IMR-90 (cell line): ENCODE measurements around the gene CTDSPL. TPM values are rescaled to one million over a fixed set of nuclear protein-coding genes. Genes with fewer than 3 reads are reported as not detected.

Source experiments
- ATAC-seq: fragments of 200-7000 bp; cut with Tn5 transposase; 2 replicates; pipeline ENCODE4 v1.9.1; 2020; ENCODE audit warnings: low read depth, mild to moderate bottlenecking, moderate library complexity
- BruUV-seq: library from RNA; stranded (reverse); fragments of 400-500 nt; replicated peaks from 2 replicates; lab custom pipeline; 2021; lab: Mats Ljungman, UMichigan
- CTCF ChIA-PET: fragments of 300-600 bp; formaldehyde crosslinking; extraction: SDS; loops from one replicate; lab custom pipeline; 2021; ENCODE audit warnings: antibody characterized with exemption; lab: Yijun Ruan, JAX
- POLR2A ChIA-PET: fragments of 300-600 bp; sonication (Branson Sonifier 250); formaldehyde crosslinking; loops from one replicate; lab custom pipeline; 2022; ENCODE audit warnings: antibody characterized with exemption; ENCODE audit not compliant: unreplicated experiment; lab: Charles Lee
- DNase-seq: peaks from one replicate; pipeline ENCODE4 v3.0.0; 2013
- H2AFZ ChIP-seq: replicated peaks from 2 replicates; pipeline ENCODE3; 2013; ENCODE audit warnings: low read length, mild to moderate bottlenecking; ENCODE audit not compliant: poor library complexity
- H2AK5ac ChIP-seq: 2 replicates; pipeline ENCODE4 v1.6.1; 2013; ENCODE audit warnings: low read depth, low read length, inconsistent platforms
- H2AK9ac ChIP-seq: replicated peaks from 2 replicates; pipeline ENCODE3; 2013; ENCODE audit warnings: mild to moderate bottlenecking, low read depth, low read length, moderate library complexity; ENCODE audit not compliant: poor library complexity
- H2BK120ac ChIP-seq: 2 replicates; pipeline ENCODE4 v1.6.1; 2013; ENCODE audit warnings: low read depth, low read length, inconsistent platforms
- H2BK15ac ChIP-seq: 3 replicates; pipeline ENCODE4 v1.6.1; 2013; ENCODE audit warnings: low read depth, low read length, inconsistent platforms
- H2BK20ac ChIP-seq: 2 replicates; pipeline ENCODE4 v1.6.1; 2013; ENCODE audit warnings: low read depth, mild to moderate bottlenecking, inconsistent platforms, low read length, moderate library complexity
- H2BK5ac ChIP-seq: 2 replicates; pipeline ENCODE4 v1.6.1; 2013; ENCODE audit warnings: mild to moderate bottlenecking, low read depth, low read length, inconsistent platforms; ENCODE audit not compliant: poor library complexity, severe bottlenecking
- H3K14ac ChIP-seq: replicated peaks from 2 replicates; pipeline ENCODE4 v1.6.1; 2013; ENCODE audit warnings: low read depth, low read length, inconsistent platforms
- H3K18ac ChIP-seq: 2 replicates; pipeline ENCODE4 v1.6.1; 2013; ENCODE audit warnings: low read depth, low read length, control low read depth
- H3K23ac ChIP-seq: 2 replicates; pipeline ENCODE4 v1.6.1; 2013; ENCODE audit warnings: low read depth, low read length, inconsistent platforms
- H3K27ac ChIP-seq: 2 replicates; pipeline ENCODE4 v1.5.1; 2013; ENCODE audit warnings: mild to moderate bottlenecking, control low read depth, low read length; ENCODE audit not compliant: insufficient read depth
- H3K27me3 ChIP-seq: 2 replicates; pipeline ENCODE4 v1.6.1; 2013; ENCODE audit warnings: low read length; ENCODE audit not compliant: control insufficient read depth, insufficient read depth
- H3K36me3 ChIP-seq: 2 replicates; pipeline ENCODE4 v1.6.1; 2013; ENCODE audit warnings: low read length, mixed read lengths; ENCODE audit not compliant: control insufficient read depth, insufficient read depth
- H3K4ac ChIP-seq: 2 replicates; pipeline ENCODE4 v1.6.1; 2013; ENCODE audit warnings: low read depth, low read length, inconsistent platforms
- H3K4me1 ChIP-seq: 2 replicates; pipeline ENCODE4 v1.6.1; 2013; ENCODE audit warnings: low read length, mixed read lengths; ENCODE audit not compliant: control insufficient read depth, insufficient read depth
- H3K4me2 ChIP-seq: 2 replicates; pipeline ENCODE4 v1.6.1; 2013; ENCODE audit warnings: low read depth, mild to moderate bottlenecking, control low read depth, low read length, moderate library complexity
- H3K4me3 ChIP-seq: 2 replicates; pipeline ENCODE4 v1.5.1; 2013; ENCODE audit warnings: low read depth, mild to moderate bottlenecking, control low read depth, low read length, moderate library complexity; ENCODE audit not compliant: insufficient read depth
- H3K56ac ChIP-seq: 2 replicates; pipeline ENCODE4 v1.6.1; 2013; ENCODE audit warnings: low read length, inconsistent platforms; ENCODE audit not compliant: insufficient read depth; ENCODE audit errors: extremely low read depth
- H3K79me1 ChIP-seq, 2 experiments: 2 replicates each; pipeline ENCODE4 v1.6.1; 2013; ENCODE audit warnings: low read length in 2 of 2, inconsistent platforms in 1 of 2, low read depth in 1 of 2
- H3K9ac ChIP-seq: 2 replicates; pipeline ENCODE4 v1.6.1; 2013; ENCODE audit warnings: low read depth, low read length, control low read depth
- H3K9me1 ChIP-seq: 2 replicates; pipeline ENCODE4 v1.6.1; 2013; ENCODE audit warnings: low read length, inconsistent platforms; ENCODE audit not compliant: insufficient read depth
- H3K9me3 ChIP-seq: 2 replicates; pipeline ENCODE4 v1.6.1; 2013; ENCODE audit warnings: low read length; ENCODE audit not compliant: control insufficient read depth, insufficient read depth
- H4K20me1 ChIP-seq: 2 replicates; pipeline ENCODE4 v1.6.1; 2013; ENCODE audit warnings: low read length, inconsistent platforms; ENCODE audit not compliant: insufficient read depth
- H4K5ac ChIP-seq: 2 replicates; pipeline ENCODE4 v1.6.1; 2013; ENCODE audit warnings: mild to moderate bottlenecking, low read depth, low read length, control low read depth
- H4K8ac ChIP-seq, 2 experiments: 2 replicates each; pipeline ENCODE4 v1.6.1; 2013; ENCODE audit warnings: low read depth in 2 of 2, low read length in 2 of 2, control low read depth in 1 of 2, inconsistent platforms in 1 of 2
- H4K91ac ChIP-seq: 2 replicates; pipeline ENCODE4 v1.6.1; 2013; ENCODE audit warnings: low read depth, low read length, inconsistent platforms; ENCODE audit not compliant: insufficient read depth
- CHD1 ChIP-seq: IDR thresholded peaks from 2 replicates; pipeline ENCODE4 v1.6.1; 2012; ENCODE audit warnings: low read depth, low read length, improper control_type of control experiment
- CTCF ChIP-seq: conservative IDR thresholded peaks from 2 replicates; pipeline ENCODE4 v1.5.1; 2012; ENCODE audit warnings: mild to moderate bottlenecking, low read depth, low read length, improper control_type of control experiment
- FOS ChIP-seq: fragments of 150-350 bp; IDR thresholded peaks from 2 replicates; pipeline ENCODE4 v1.6.1; 2016; ENCODE audit warnings: low read depth, low read length
- MAFK ChIP-seq: IDR thresholded peaks from 2 replicates; pipeline ENCODE4 v1.6.1; 2012; ENCODE audit warnings: low read depth, low read length, improper control_type of control experiment
- MAZ ChIP-seq: IDR thresholded peaks from 2 replicates; pipeline ENCODE4 v1.6.1; 2012; ENCODE audit warnings: low read depth, mild to moderate bottlenecking, low read length, improper control_type of control experiment, moderate library complexity, borderline replicate concordance
- MXI1 ChIP-seq: IDR thresholded peaks from 2 replicates; pipeline ENCODE4 v1.6.1; 2012; ENCODE audit warnings: low read depth, mild to moderate bottlenecking, low read length, moderate library complexity, borderline replicate concordance
- POLR2A ChIP-seq: IDR thresholded peaks from 2 replicates; pipeline ENCODE4 v1.6.1; 2012; ENCODE audit warnings: mild to moderate bottlenecking, low read depth, low read length
- RCOR1 ChIP-seq: IDR thresholded peaks from 2 replicates; pipeline ENCODE4 v1.6.1; 2012; ENCODE audit warnings: mild to moderate bottlenecking, low read length, improper control_type of control experiment; ENCODE audit not compliant: insufficient replicate concordance
- SMC3 ChIP-seq: fragments of 150-350 bp; IDR thresholded peaks from 2 replicates; pipeline ENCODE4 v1.6.1; 2016; ENCODE audit warnings: low read depth, mild to moderate bottlenecking, antibody characterized with exemption, low read length, moderate library complexity
- USF2 ChIP-seq: fragments of 150-350 bp; IDR thresholded peaks from 2 replicates; pipeline ENCODE4 v1.6.1; 2017; ENCODE audit warnings: mild to moderate bottlenecking, antibody characterized with exemption, low read length, low read depth
- WGBS, 2 experiments: methylation state at CpG; one replicate each; pipeline versions ENCODE4 v1.1.5 to v1.1.7; 2013; ENCODE audit warnings: missing lambda C conversion rate in 2 of 2; ENCODE audit not compliant: insufficient read length in 1 of 2; ENCODE audit errors: extremely low coverage in 2 of 2; 5-methylcytosine and 5-hydroxymethylcytosine counted together
- dilution Hi-C: fragments of 300-500 bp; cut with HindIII; formaldehyde crosslinking; loops from one replicate; pipeline ENCODE4 v1.14.3; 2018; ENCODE audit warnings: low sequenced_read_pairs; ENCODE audit not compliant: unreplicated experiment
- in situ Hi-C: fragments of 300-500 bp; cut with MboI; formaldehyde crosslinking; loops from 3 replicates; pipeline ENCODE4 v1.14.3; 2019; ENCODE audit warnings: low sequenced_read_pairs, inconsistent platforms, mixed read lengths
- intact Hi-C: fragments of 100-400 bp; cut with micrococcal nuclease; formaldehyde crosslinking; loops from 2 replicates; pipeline ENCODE4 v1.10.0; 2022
- polyA plus RNA-seq, 3 experiments: library from polyadenylated mRNA; depleted of rRNA; stranded (reverse); fragments of >200 nt; gene quantifications; 2 replicates each; pipeline ENCODE4 v1.2.3, GENCODE V29; 2012; ENCODE audit warnings: low replicate concordance in 1 of 3
- total RNA-seq: library from RNA; depleted of rRNA; stranded (reverse); fragments of >200 nt; gene quantifications from 2 replicates; pipeline ENCODE4 v1.2.3, GENCODE V29; 2012

Gene CTDSPL
- total and polyA plus RNA-seq, 2 of the 4 experiments (the other 2 are of a cell fraction) = 24.5 to 29.0 TPM

GRCh38 chr3:37993460-37993819 lies 131.8 kb downstream of the CTDSPL start:
- WGBS, 2 experiments = 47% methylated on average over 3 of the region's 6 CpGs; no CpG with 5 or more reads in 1 of the 2 experiments
- peak overlapping the region; percentile 91; the same call in 1 of the 2 replicates for H3K14ac ChIP-seq
- BruUV-seq = no TSS peak
- H4K5ac ChIP-seq = peak overlapping the region; percentile 97
- H4K8ac ChIP-seq = peak overlapping the region; percentile 95 to 99
- H3K36me3 ChIP-seq = peaks cover 3% of the 10 kb centered on the region; the same call in 1 of the 2 replicates
- in situ Hi-C loops = no loop called here
- no peak overlapping the region for H3K56ac ChIP-seq
- TF ChIP-seq FOS (no peak), CTCF (no peak), POLR2A (no peak), MAZ (no peak), MXI1 (no peak), SMC3 (no peak), MAFK (no peak), CHD1 (no peak), USF2 (no peak), RCOR1 (no peak)
- peaks cover 6% of the 10 kb centered on the region for H3K4me1 ChIP-seq
- H2AK5ac ChIP-seq = no peak overlapping the region
- dilution Hi-C loops = no loop called here
- H2BK15ac ChIP-seq = no peak overlapping the region
- ATAC-seq = no peak
- no peaks in the 10 kb centered on the region for H3K9me3 ChIP-seq
- peak overlapping the region; percentile 90; the same call in 1 of the 2 replicates for H4K91ac ChIP-seq
- H3K4me2 ChIP-seq = peak overlapping the region; percentile 89; the same call in 1 of the 2 replicates
- no peak overlapping the region for H3K9ac ChIP-seq
- CTCF ChIA-PET = no interaction called here
- intact Hi-C loops = no loop called here
- no peak overlapping the region for H2AK9ac ChIP-seq
- no peak overlapping the region for H2BK5ac ChIP-seq
- H2AFZ ChIP-seq = peak overlapping the region; percentile 99
- peaks cover 8% of the 10 kb centered on the region for H3K9me1 ChIP-seq
- H3K4ac ChIP-seq = peak overlapping the region; percentile 94
- POLR2A ChIA-PET = no interaction called here
- no peak overlapping the region for H3K18ac ChIP-seq
- H3K27ac ChIP-seq = no peak overlapping the region; the same call in 1 of the 2 replicates
- DNase-seq = no peak
- H3K23ac ChIP-seq = peak overlapping the region; percentile 79
- peak overlapping the region; percentile 64; the same call in 1 of the 2 replicates for H2BK120ac ChIP-seq
- H3K79me1 ChIP-seq = peaks cover 0 to 17% of the 10 kb centered on the region in 2 experiments; a peak in 1 of 4 replicates
- H2BK20ac ChIP-seq = no peak overlapping the region
- H4K20me1 ChIP-seq = no peaks in the 10 kb centered on the region
- no peak overlapping the region for H3K4me3 ChIP-seq
- H3K27me3 ChIP-seq = no peaks in the 10 kb centered on the region; the same call in 1 of the 2 replicates
